Vagina (tissue), 2 donors: Measurements from ENCODE around the gene FCER2.

Experiments
- CTCF ChIP-seq, 3 experiments: fragments of 450-650 bp in 2 of 3; fragments of 200-600 bp in 1 of 3; sonication (generic) in 1 of 3; IDR thresholded peaks; one replicate each; pipeline ENCODE4 v1.5.1; 2017 to 2019; ENCODE audit warnings: antibody characterized with exemption in 3 of 3, mild to moderate bottlenecking in 2 of 3, moderate library complexity in 2 of 3
- POLR2A ChIP-seq, 2 donors: fragments of 450-650 bp; IDR thresholded peaks; one replicate each; pipeline ENCODE4 v1.6.1; 2017; ENCODE audit warnings: antibody characterized with exemption in 2 of 2, mild to moderate bottlenecking in 2 of 2, moderate library complexity in 2 of 2
- POLR2AphosphoS5 ChIP-seq, 2 donors: sonication (generic); formaldehyde crosslinking; IDR thresholded peaks; one replicate each; pipeline ENCODE4 v1.9.0; 2017; ENCODE audit warnings: antibody characterized with exemption in 2 of 2, mild to moderate bottlenecking in 2 of 2, low read depth in 1 of 2; ENCODE audit not compliant: insufficient read depth in 1 of 2

GRCh38 chr19:7644550-7644877 lies 57.4 kb downstream of the FCER2 start:
- TF ChIP-seq POLR2AphosphoS5 (IDR thresholded peaks at IDR 0.05; ENCODE audit: insufficient read depth in 1 of 2, low read depth in 1 of 2): no peak
- no peak for TF ChIP-seq POLR2A (IDR thresholded peaks at IDR 0.05)
- no peak for TF ChIP-seq CTCF (IDR thresholded peaks at IDR 0.05)
